Sigmoid colon (tissue), 7 donors: ENCODE results near the gene TDRD6. TPM values are rescaled to one million over a fixed set of nuclear protein-coding genes. Genes with fewer than 3 reads are reported as not detected.

ENCODE experiments used
- DNase-seq: peaks from one replicate; pipeline ENCODE4 v3.0.0-alpha.2; 2019
- H3K27ac ChIP-seq, 4 donors: fragments of 200-600 bp; sonication (generic); one replicate each; pipeline ENCODE4 v1.5.1; 2016 to 2019; ENCODE audit warnings: mild to moderate bottlenecking in 1 of 4
- H3K27me3 ChIP-seq, 3 donors: fragments of 200-600 bp; sonication (generic); one replicate each; pipeline ENCODE4 v1.5.1; 2019; ENCODE audit warnings: mild to moderate bottlenecking in 1 of 3
- H3K36me3 ChIP-seq, 4 donors: fragments of 200-600 bp; sonication (generic); one replicate each; pipeline ENCODE4 v1.5.1; 2016 to 2019
- H3K4me1 ChIP-seq, 4 donors: fragments of 200-600 bp; sonication (generic); one replicate each; pipeline ENCODE4 v1.5.1; 2017 to 2019
- H3K4me3 ChIP-seq, 4 donors: fragments of 200-600 bp; sonication (generic); one replicate each; pipeline ENCODE4 v1.5.1; 2017 to 2019; ENCODE audit warnings: mild to moderate bottlenecking in 2 of 4, moderate library complexity in 1 of 4
- H3K9me3 ChIP-seq, 4 donors: fragments of 200-600 bp in 3 of 4; sonication (generic) in 3 of 4; one replicate each; pipeline versions ENCODE4 v1.5.1 to v1.6.1; 2013 to 2019
- EP300 ChIP-seq, 4 donors: sonication (generic); formaldehyde crosslinking; IDR thresholded peaks; one replicate each; pipeline ENCODE4 v1.6.1; 2017; ENCODE audit warnings: antibody characterized with exemption in 4 of 4
- POLR2A ChIP-seq, 2 donors: fragments of 450-650 bp; IDR thresholded peaks; one replicate each; pipeline ENCODE4 v1.6.1; 2016; ENCODE audit warnings: antibody characterized with exemption in 2 of 2, mild to moderate bottlenecking in 2 of 2, moderate library complexity in 2 of 2
- POLR2AphosphoS5 ChIP-seq, 4 donors: sonication (generic); formaldehyde crosslinking; IDR thresholded peaks; one replicate each; pipeline ENCODE4 v1.6.1; 2017; ENCODE audit warnings: antibody characterized with exemption in 4 of 4
- WGBS, 2 donors: extraction: QIAGEN DNeasy Blood & Tissue Kit; methylation state at CpG; one replicate each; pipeline ENCODE4 v1.1.7; 2013; 5-methylcytosine and 5-hydroxymethylcytosine counted together
- intact Hi-C: fragments of 100-400 bp; cut with DNase I; formaldehyde crosslinking; loops from one replicate; pipeline ENCODE4 v1.15.1; 2023
- polyA plus RNA-seq, 3 donors: library from polyadenylated mRNA; stranded (reverse); fragments of 200-250 nt; gene quantifications; one replicate each; pipeline ENCODE4 v1.2.3, GENCODE V29; 2013
- total RNA-seq, 4 donors: library from RNA; depleted of rRNA; stranded (reverse); fragments of >200 nt; gene quantifications; one replicate each; pipeline ENCODE4 v1.1.0, GENCODE V29; 2016
- TF ChIP-seq, protein P1 (sequence below), 4 experiments: fragments of 450-650 bp in 3 of 4; fragments of 200-600 bp in 1 of 4; IDR thresholded peaks; one replicate each; pipeline ENCODE4 v1.5.1; 2016 to 2019; ENCODE audit warnings: antibody characterized with exemption in 4 of 4, mild to moderate bottlenecking in 3 of 4, moderate library complexity in 2 of 4
- donor health status: healthy with polysubstance abuse.
- donor health status: Bipolar disorder and iron deficiency.
- donor health status: healthy.

TDRD6 gene
- total and polyA plus RNA-seq, 7 donors: under 0.01 to 1.9 (median 0.72) TPM; not detected in 1

DNA sequence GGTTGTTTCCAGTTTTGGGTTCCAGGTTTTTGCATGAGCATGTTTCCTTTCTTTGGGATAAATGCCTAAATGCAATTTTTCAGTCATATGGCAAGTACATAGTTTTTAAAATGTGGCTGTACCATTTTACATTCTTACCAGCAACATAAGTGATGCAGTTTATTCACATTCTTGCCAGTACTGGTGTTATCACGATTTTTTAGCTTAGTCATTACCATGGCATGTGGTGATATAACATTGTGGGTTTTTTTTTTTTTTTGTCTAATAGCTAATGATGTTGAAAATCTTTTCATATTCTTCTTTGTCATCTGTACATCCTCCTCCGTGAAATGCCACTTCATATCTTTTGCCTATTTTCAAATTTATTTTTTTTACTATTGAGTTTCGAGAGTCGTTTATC, 2.9 kb upstream of the TDRD6 start:
- 81 to 85% methylated on average over 4 of the region's 4 CpGs for WGBS, 2 donors
- DNase-seq: no peak
- H3K9me3 ChIP-seq: no peaks in the 10 kb centered on the region
- TF ChIP-seq POLR2AphosphoS5 (IDR thresholded peaks at IDR 0.05) (no peak), POLR2A (IDR thresholded peaks at IDR 0.05) (no peak), EP300 (IDR thresholded peaks at IDR 0.05) (no peak)
- TF ChIP-seq, protein P1, sequence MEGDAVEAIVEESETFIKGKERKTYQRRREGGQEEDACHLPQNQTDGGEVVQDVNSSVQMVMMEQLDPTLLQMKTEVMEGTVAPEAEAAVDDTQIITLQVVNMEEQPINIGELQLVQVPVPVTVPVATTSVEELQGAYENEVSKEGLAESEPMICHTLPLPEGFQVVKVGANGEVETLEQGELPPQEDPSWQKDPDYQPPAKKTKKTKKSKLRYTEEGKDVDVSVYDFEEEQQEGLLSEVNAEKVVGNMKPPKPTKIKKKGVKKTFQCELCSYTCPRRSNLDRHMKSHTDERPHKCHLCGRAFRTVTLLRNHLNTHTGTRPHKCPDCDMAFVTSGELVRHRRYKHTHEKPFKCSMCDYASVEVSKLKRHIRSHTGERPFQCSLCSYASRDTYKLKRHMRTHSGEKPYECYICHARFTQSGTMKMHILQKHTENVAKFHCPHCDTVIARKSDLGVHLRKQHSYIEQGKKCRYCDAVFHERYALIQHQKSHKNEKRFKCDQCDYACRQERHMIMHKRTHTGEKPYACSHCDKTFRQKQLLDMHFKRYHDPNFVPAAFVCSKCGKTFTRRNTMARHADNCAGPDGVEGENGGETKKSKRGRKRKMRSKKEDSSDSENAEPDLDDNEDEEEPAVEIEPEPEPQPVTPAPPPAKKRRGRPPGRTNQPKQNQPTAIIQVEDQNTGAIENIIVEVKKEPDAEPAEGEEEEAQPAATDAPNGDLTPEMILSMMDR (IDR thresholded peaks at IDR 0.05): no peak
- no peaks in the 10 kb centered on the region for H3K4me1 ChIP-seq
- H3K27ac ChIP-seq: no peak overlapping the region
- intact Hi-C loops: no loop called here
- H3K4me3 ChIP-seq: no peak overlapping the region
- H3K27me3 ChIP-seq: no peaks in the 10 kb centered on the region
- H3K36me3 ChIP-seq: no peaks in the 10 kb centered on the region

DNA sequence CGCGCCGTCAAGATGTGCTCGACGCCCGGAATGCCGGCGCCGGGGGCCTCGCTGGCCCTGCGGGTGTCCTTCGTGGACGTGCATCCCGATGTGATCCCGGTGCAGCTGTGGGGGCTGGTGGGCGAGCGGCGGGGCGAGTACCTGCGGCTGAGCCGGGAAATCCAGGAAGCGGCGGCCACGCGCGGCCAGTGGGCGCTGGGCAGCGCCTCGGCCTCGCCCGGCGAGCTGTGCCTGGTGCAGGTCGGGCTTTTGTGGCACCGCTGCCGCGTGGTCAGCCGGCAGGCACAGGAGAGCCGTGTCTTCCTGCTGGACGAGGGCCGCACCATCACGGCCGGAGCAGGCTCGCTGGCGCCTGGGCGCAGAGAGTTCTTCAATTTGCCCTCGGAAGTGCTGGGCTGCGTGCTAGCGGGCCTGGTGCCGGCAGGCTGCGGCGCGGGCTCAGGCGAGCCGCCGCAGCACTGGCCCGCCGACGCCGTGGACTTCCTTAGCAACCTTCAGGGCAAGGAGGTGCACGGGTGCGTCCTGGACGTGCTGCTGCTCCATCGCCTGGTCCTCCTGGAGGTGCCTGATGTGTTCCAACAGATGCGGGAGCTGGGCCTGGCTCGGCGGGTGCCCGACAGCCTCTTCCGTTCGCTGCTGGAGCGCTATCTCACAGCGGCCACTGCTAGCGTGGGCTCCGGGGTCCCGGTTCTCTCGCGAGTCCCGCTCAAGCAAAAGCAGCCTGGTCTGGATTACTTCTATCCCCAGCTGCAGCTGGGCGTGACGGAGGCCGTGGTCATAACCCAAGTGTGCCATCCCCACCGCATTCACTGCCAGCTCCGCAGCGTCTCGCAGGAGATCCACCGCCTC, 656 bp downstream of the TDRD6 start:
- H3K27ac ChIP-seq: no peak overlapping the region
- H3K36me3 ChIP-seq: no peaks in the 10 kb centered on the region
- H3K4me3 ChIP-seq: no peak overlapping the region
- H3K4me1 ChIP-seq: no peaks in the 10 kb centered on the region
- no peaks in the 10 kb centered on the region for H3K9me3 ChIP-seq
- no peak for TF ChIP-seq POLR2AphosphoS5 (IDR thresholded peaks at IDR 0.05)
- intact Hi-C loops: no loop called here
- H3K27me3 ChIP-seq: no peaks in the 10 kb centered on the region
- WGBS, 2 donors: 96 to 97% methylated on average over 85 of the region's 85 CpGs
- no peak for DNase-seq

DNA sequence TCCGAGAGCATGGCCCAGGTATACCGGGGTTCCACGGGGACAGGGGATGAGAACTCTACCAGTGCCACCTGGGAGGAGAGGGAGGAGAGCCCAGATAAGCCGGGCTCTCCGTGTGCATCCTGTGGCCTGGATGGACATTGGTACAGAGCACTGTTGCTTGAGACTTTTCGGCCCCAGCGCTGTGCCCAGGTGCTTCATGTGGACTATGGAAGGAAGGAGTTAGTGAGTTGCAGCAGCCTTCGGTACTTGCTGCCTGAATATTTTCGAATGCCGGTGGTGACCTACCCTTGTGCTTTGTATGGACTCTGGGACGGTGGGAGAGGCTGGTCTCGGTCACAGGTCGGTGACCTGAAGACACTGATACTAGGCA, 1.3 kb downstream of the TDRD6 start:
- Histone ChIP-seq H3K27me3 (no peaks in the 10 kb centered on the region), H3K27ac (no peak overlapping the region), H3K9me3 (no peaks in the 10 kb centered on the region), H3K4me3 (no peak overlapping the region), H3K36me3 (no peaks in the 10 kb centered on the region), H3K4me1 (no peaks in the 10 kb centered on the region)
- TF ChIP-seq POLR2A (IDR thresholded peaks at IDR 0.05) (no peak), EP300 (IDR thresholded peaks at IDR 0.05) (no peak), POLR2AphosphoS5 (IDR thresholded peaks at IDR 0.05) (no peak)
- TF ChIP-seq, protein P1 (IDR thresholded peaks at IDR 0.05): no peak
- WGBS, 2 donors: 95 to 97% methylated on average over 13 of the region's 13 CpGs
- no peak for DNase-seq
- intact Hi-C loops: no loop called here

DNA sequence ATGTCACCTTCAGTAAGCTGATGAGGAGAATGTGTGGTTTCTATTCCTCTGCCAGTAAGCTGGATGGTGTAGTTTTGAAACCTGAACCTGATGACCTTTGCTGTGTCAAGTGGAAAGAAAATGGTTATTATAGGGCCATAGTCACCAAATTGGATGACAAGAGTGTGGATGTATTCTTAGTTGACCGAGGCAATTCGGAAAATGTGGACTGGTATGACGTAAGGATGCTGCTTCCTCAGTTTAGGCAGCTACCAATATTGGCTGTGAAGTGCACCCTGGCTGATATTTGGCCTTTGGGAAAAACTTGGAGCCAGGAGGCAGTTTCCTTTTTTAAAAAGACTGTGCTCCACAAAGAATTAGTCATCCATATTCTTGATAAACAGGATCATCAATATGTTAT, 2.0 kb downstream of the TDRD6 start:
- WGBS, 2 donors: 93 to 96% methylated on average over 3 of the region's 3 CpGs
- Histone ChIP-seq H3K4me1 (no peaks in the 10 kb centered on the region), H3K9me3 (no peaks in the 10 kb centered on the region), H3K4me3 (no peak overlapping the region), H3K27me3 (no peaks in the 10 kb centered on the region), H3K36me3 (no peaks in the 10 kb centered on the region), H3K27ac (no peak overlapping the region)
- intact Hi-C loops: no loop called here
- TF ChIP-seq POLR2A (IDR thresholded peaks at IDR 0.05): no peak
- TF ChIP-seq, protein P1 (IDR thresholded peaks at IDR 0.05): no peak
- no peak for TF ChIP-seq POLR2AphosphoS5 (IDR thresholded peaks at IDR 0.05)
- TF ChIP-seq EP300 (IDR thresholded peaks at IDR 0.05): no peak
- DNase-seq: no peak

DNA sequence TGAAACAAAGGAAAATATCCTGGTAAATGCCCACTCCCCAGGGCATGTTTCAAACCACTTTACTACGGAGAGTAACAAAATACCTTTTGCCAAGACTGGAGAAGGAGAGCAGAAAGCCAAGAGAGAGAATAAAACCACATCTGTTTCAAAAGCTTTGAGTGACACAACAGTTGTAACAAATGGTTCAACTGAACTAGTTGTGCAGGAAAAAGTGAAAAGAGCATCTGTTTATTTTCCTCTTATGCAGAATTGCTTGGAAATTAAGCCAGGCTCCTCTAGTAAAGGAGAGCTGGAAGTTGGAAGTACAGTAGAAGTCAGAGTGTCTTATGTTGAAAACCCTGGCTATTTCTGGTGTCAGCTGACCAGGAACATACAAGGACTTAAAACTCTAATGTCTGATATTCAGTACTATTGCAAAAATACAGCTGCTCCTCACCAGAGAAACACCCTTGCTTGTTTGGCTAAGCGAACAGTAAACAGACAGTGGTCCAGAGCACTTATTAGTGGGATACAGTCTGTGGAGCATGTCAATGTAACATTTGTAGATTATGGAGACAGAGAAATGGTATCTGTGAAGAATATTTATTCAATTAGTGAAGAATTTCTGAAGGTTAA, 2.6 kb downstream of the TDRD6 start:
- intact Hi-C loops: no loop called here

More for the DNA sequence above, 2.6 kb downstream of the TDRD6 start:
- no peaks in the 10 kb centered on the region for H3K36me3 ChIP-seq
- no peaks in the 10 kb centered on the region for H3K4me1 ChIP-seq
- no peaks in the 10 kb centered on the region for H3K27me3 ChIP-seq
- H3K27ac ChIP-seq: no peak overlapping the region
- DNase-seq: no peak
- no peak overlapping the region for H3K4me3 ChIP-seq
- WGBS, 2 donors: 84 to 87% methylated on average over 2 of the region's 2 CpGs
- TF ChIP-seq POLR2A (IDR thresholded peaks at IDR 0.05) (no peak), POLR2AphosphoS5 (IDR thresholded peaks at IDR 0.05) (no peak), EP300 (IDR thresholded peaks at IDR 0.05) (no peak)
- TF ChIP-seq, protein P1 (IDR thresholded peaks at IDR 0.05): no peak
- H3K9me3 ChIP-seq: no peaks in the 10 kb centered on the region
